ENCODE measurements around the gene PFDN2.
A peak's percentile ranks its signal among the peaks of the same experiment; 100 is the strongest.

The PFDN2 gene

GRCh38 chr1:161091093-161091492, 26.7 kb downstream of the PFDN2 start:
- H3K23ac ChIP-seq (ENCODE audit: low read depth, low read length, poor library complexity) = no peak overlapping the region
- no peaks in the 10 kb centered on the region for H3K79me1 ChIP-seq (ENCODE audit: low read depth, low read length)
- peaks cover 0 to 57% (median 0%) of the 10 kb centered on the region in 3 experiments for H3K27me3 ChIP-seq (ENCODE audit: control insufficient read depth in 3 of 3, insufficient read depth in 3 of 3, low read depth in 1 of 3, low read length in 3 of 3)
- no peak overlapping the region for H2AFZ ChIP-seq (ENCODE audit: low read length)
- no peak overlapping the region for H4K91ac ChIP-seq (ENCODE audit: low read depth, low read length, poor library complexity)
- WGBS, 2 donors (ENCODE audit: extremely low coverage in 2 of 2, insufficient read length in 2 of 2, insufficient replicate concordance in 1 of 2) = no CpG with 5 or more reads among the region's 5 CpGs
- no peak overlapping the region for H2BK12ac ChIP-seq (ENCODE audit: low read length)
- no peak overlapping the region for H3K18ac ChIP-seq (ENCODE audit: low read length)
- H3K14ac ChIP-seq (ENCODE audit: low read length) = no peak overlapping the region
- H2BK15ac ChIP-seq (ENCODE audit: low read length) = no peak overlapping the region
- no peak overlapping the region for H3K4ac ChIP-seq (ENCODE audit: low read length)
- H2AK5ac ChIP-seq (ENCODE audit: low read depth, low read length) = no peak overlapping the region
- H3K9ac ChIP-seq (ENCODE audit: low read depth, low read length, poor library complexity) = no peak overlapping the region
- H3K4me3 ChIP-seq (ENCODE audit: low read length in 2 of 2) = no peak overlapping the region
- H2BK120ac ChIP-seq (ENCODE audit: low read depth, low read length) = no peak overlapping the region
- no peak overlapping the region for H3K27ac ChIP-seq (replicated peaks; ENCODE audit: low read length)
- H3K4me1 ChIP-seq (ENCODE audit: control insufficient read depth in 2 of 2, insufficient read depth in 1 of 2, low read depth in 1 of 2, low read length in 2 of 2) = no peaks in the 10 kb centered on the region
- H3K4me2 ChIP-seq (ENCODE audit: insufficient read depth, low read length, poor library complexity, severe bottlenecking) = no peak overlapping the region
- H4K8ac ChIP-seq (ENCODE audit: low read depth, low read length) = no peak overlapping the region
- DNase-seq (ENCODE audit: low spot score) = no peak
- H2BK5ac ChIP-seq (ENCODE audit: low read length) = no peak overlapping the region
- H3K36me3 ChIP-seq (replicated peaks in 1 of 2; ENCODE audit: control insufficient read depth in 2 of 2, insufficient read depth in 2 of 2, low read length in 2 of 2) = no peaks in the 10 kb centered on the region
- H3K9me3 ChIP-seq (replicated peaks in 1 of 2; ENCODE audit: control insufficient read depth in 2 of 2, insufficient read depth in 1 of 2, low read depth in 1 of 2, low read length in 2 of 2) = no peaks in the 10 kb centered on the region

- H4K91ac ChIP-seq (ENCODE audit: low read depth, low read length, poor library complexity) = no peak overlapping the region
- H3K23ac ChIP-seq (ENCODE audit: low read depth, low read length, poor library complexity) = no peak overlapping the region
- no peak overlapping the region for H2BK5ac ChIP-seq (ENCODE audit: low read length)
- no peak overlapping the region for H2AFZ ChIP-seq (ENCODE audit: low read length)
- WGBS, 2 donors (ENCODE audit: extremely low coverage in 2 of 2, insufficient read length in 2 of 2, insufficient replicate concordance in 1 of 2) = no CpG with 5 or more reads among the region's 3 CpGs
- H3K4me3 ChIP-seq (ENCODE audit: low read length in 2 of 2) = no peak overlapping the region
- no peaks in the 10 kb centered on the region for H3K79me1 ChIP-seq (ENCODE audit: low read depth, low read length)
- no peaks in the 10 kb centered on the region for H3K36me3 ChIP-seq (replicated peaks in 1 of 2; ENCODE audit: control insufficient read depth in 2 of 2, insufficient read depth in 2 of 2, low read length in 2 of 2)
- no peak overlapping the region for H2BK15ac ChIP-seq (ENCODE audit: low read length)
- no peaks in the 10 kb centered on the region for H3K4me1 ChIP-seq (ENCODE audit: control insufficient read depth in 2 of 2, insufficient read depth in 1 of 2, low read depth in 1 of 2, low read length in 2 of 2)
- no peak overlapping the region for H3K18ac ChIP-seq (ENCODE audit: low read length)
- no peak overlapping the region for H3K4me2 ChIP-seq (ENCODE audit: insufficient read depth, low read length, poor library complexity, severe bottlenecking)
- peaks cover 0 to 56% (median 0%) of the 10 kb centered on the region in 3 experiments for H3K27me3 ChIP-seq (ENCODE audit: control insufficient read depth in 3 of 3, insufficient read depth in 3 of 3, low read depth in 1 of 3, low read length in 3 of 3)
- no peak overlapping the region for H3K14ac ChIP-seq (ENCODE audit: low read length)
- no peak overlapping the region for H4K8ac ChIP-seq (ENCODE audit: low read depth, low read length)
- no peak overlapping the region for H3K4ac ChIP-seq (ENCODE audit: low read length)
- H3K9me3 ChIP-seq (replicated peaks in 1 of 2; ENCODE audit: control insufficient read depth in 2 of 2, insufficient read depth in 1 of 2, low read depth in 1 of 2, low read length in 2 of 2) = no peaks in the 10 kb centered on the region
- no peak overlapping the region for H3K9ac ChIP-seq (ENCODE audit: low read depth, low read length, poor library complexity)
- DNase-seq (ENCODE audit: low spot score) = no peak
- H2BK120ac ChIP-seq (ENCODE audit: low read depth, low read length) = no peak overlapping the region
- H3K27ac ChIP-seq (replicated peaks; ENCODE audit: low read length) = no peak overlapping the region
- no peak overlapping the region for H2AK5ac ChIP-seq (ENCODE audit: low read depth, low read length)
- H2BK12ac ChIP-seq (ENCODE audit: low read length) = no peak overlapping the region
These were observed 27.2 kb downstream of the PFDN2 start for GRCh38 chr1:161090617-161091016.

GRCh38 chr1:161089938-161090337, 27.9 kb downstream of the PFDN2 start:
- H2BK5ac ChIP-seq (ENCODE audit: low read length) = no peak overlapping the region
- H4K91ac ChIP-seq (ENCODE audit: low read depth, low read length, poor library complexity) = no peak overlapping the region
- H3K14ac ChIP-seq (ENCODE audit: low read length) = no peak overlapping the region
- no peaks in the 10 kb centered on the region for H3K36me3 ChIP-seq (replicated peaks in 1 of 2; ENCODE audit: control insufficient read depth in 2 of 2, insufficient read depth in 2 of 2, low read length in 2 of 2)
- no peak overlapping the region for H3K18ac ChIP-seq (ENCODE audit: low read length)
- no peak overlapping the region for H3K23ac ChIP-seq (ENCODE audit: low read depth, low read length, poor library complexity)
- H2AFZ ChIP-seq (ENCODE audit: low read length) = no peak overlapping the region
- DNase-seq (ENCODE audit: low spot score) = no peak
- H3K4me2 ChIP-seq (ENCODE audit: insufficient read depth, low read length, poor library complexity, severe bottlenecking) = no peak overlapping the region
- H3K9ac ChIP-seq (ENCODE audit: low read depth, low read length, poor library complexity) = no peak overlapping the region
- no peak overlapping the region for H2BK15ac ChIP-seq (ENCODE audit: low read length)
- no CpG with 5 or more reads among the region's 5 CpGs for WGBS, 2 donors (ENCODE audit: extremely low coverage in 2 of 2, insufficient read length in 2 of 2, insufficient replicate concordance in 1 of 2)
- no peaks in the 10 kb centered on the region for H3K79me1 ChIP-seq (ENCODE audit: low read depth, low read length)
- no peak overlapping the region for H2BK12ac ChIP-seq (ENCODE audit: low read length)
- H2BK120ac ChIP-seq (ENCODE audit: low read depth, low read length) = no peak overlapping the region
- H4K8ac ChIP-seq (ENCODE audit: low read depth, low read length) = no peak overlapping the region
- H3K4ac ChIP-seq (ENCODE audit: low read length) = no peak overlapping the region
- H3K9me3 ChIP-seq (replicated peaks in 1 of 2; ENCODE audit: control insufficient read depth in 2 of 2, insufficient read depth in 1 of 2, low read depth in 1 of 2, low read length in 2 of 2) = no peaks in the 10 kb centered on the region
- H3K27ac ChIP-seq (replicated peaks; ENCODE audit: low read length) = no peak overlapping the region
- peaks cover 0 to 56% (median 0%) of the 10 kb centered on the region in 3 experiments for H3K27me3 ChIP-seq (ENCODE audit: control insufficient read depth in 3 of 3, insufficient read depth in 3 of 3, low read depth in 1 of 3, low read length in 3 of 3)
- peaks cover 0 to 2% of the 10 kb centered on the region in 2 donors for H3K4me1 ChIP-seq (ENCODE audit: control insufficient read depth in 2 of 2, insufficient read depth in 1 of 2, low read depth in 1 of 2, low read length in 2 of 2)
- no peak overlapping the region for H3K4me3 ChIP-seq (ENCODE audit: low read length in 2 of 2)
- H2AK5ac ChIP-seq (ENCODE audit: low read depth, low read length) = no peak overlapping the region

GRCh38 chr1:161089251-161089924, 28.4 kb downstream of the PFDN2 start, which contains the start of gene NECTIN4:
TSS of gene NECTIN4 (minus strand) at chr1:161089558. CDS start at chr1:161089296, 262 bp downstream.
- H3K14ac ChIP-seq (ENCODE audit: low read length) = no peak within 1 kb of the TSS
- H3K18ac ChIP-seq (ENCODE audit: low read length) = no peak within 1 kb of the TSS
- no peak within 1 kb of the TSS for H4K8ac ChIP-seq (ENCODE audit: low read depth, low read length)
- no peak within 1 kb of the TSS for H2AFZ ChIP-seq (ENCODE audit: low read length)
- no peaks in the 10 kb centered on the region for H3K9me3 ChIP-seq (replicated peaks in 1 of 2; ENCODE audit: control insufficient read depth in 2 of 2, insufficient read depth in 1 of 2, low read depth in 1 of 2, low read length in 2 of 2)
- H3K79me1 ChIP-seq (ENCODE audit: low read depth, low read length) = no peaks in the 10 kb centered on the region
- H2BK120ac ChIP-seq (ENCODE audit: low read depth, low read length) = no peak within 1 kb of the TSS
- H3K4me2 ChIP-seq (ENCODE audit: insufficient read depth, low read length, poor library complexity, severe bottlenecking) = no peak within 1 kb of the TSS
- H2BK15ac ChIP-seq (ENCODE audit: low read length) = no peak within 1 kb of the TSS
- H3K4ac ChIP-seq (ENCODE audit: low read length) = no peak within 1 kb of the TSS
- peaks cover 0 to 2% of the 10 kb centered on the region in 2 donors for H3K4me1 ChIP-seq (ENCODE audit: control insufficient read depth in 2 of 2, insufficient read depth in 1 of 2, low read depth in 1 of 2, low read length in 2 of 2)
- H2BK12ac ChIP-seq (ENCODE audit: low read length) = no peak within 1 kb of the TSS
- no peak within 1 kb of the TSS for H4K91ac ChIP-seq (ENCODE audit: low read depth, low read length, poor library complexity)
- H3K4me3 ChIP-seq (ENCODE audit: low read length in 2 of 2) = no peak within 1 kb of the TSS
- no peak within 1 kb of the TSS for H3K23ac ChIP-seq (ENCODE audit: low read depth, low read length, poor library complexity)
- no peak within 1 kb of the TSS for H3K9ac ChIP-seq (ENCODE audit: low read depth, low read length, poor library complexity)
- H3K27me3 ChIP-seq (ENCODE audit: control insufficient read depth in 3 of 3, insufficient read depth in 3 of 3, low read depth in 1 of 3, low read length in 3 of 3) = peaks cover 0 to 56% (median 0%) of the 10 kb centered on the region in 3 experiments
- H3K36me3 ChIP-seq (replicated peaks in 1 of 2; ENCODE audit: control insufficient read depth in 2 of 2, insufficient read depth in 2 of 2, low read length in 2 of 2) = no peaks in the 10 kb centered on the region
- no CpG with 5 or more reads among the region's 22 CpGs for WGBS, 2 donors (ENCODE audit: extremely low coverage in 2 of 2, insufficient read length in 2 of 2, insufficient replicate concordance in 1 of 2)
- no peak for DNase-seq (ENCODE audit: low spot score)
- peak within 1 kb of the TSS; percentile 19 for H2AK5ac ChIP-seq (ENCODE audit: low read depth, low read length)
- H2BK5ac ChIP-seq (ENCODE audit: low read length) = peak within 1 kb of the TSS; percentile 31
- no peak within 1 kb of the TSS for H3K27ac ChIP-seq (replicated peaks; ENCODE audit: low read length)

All from neuronal stem cell (in vitro differentiated cells).